ENCODE measurements around the gene CCSER1. TPM values are rescaled to one million over a fixed set of nuclear protein-coding genes. Genes with fewer than 3 reads are reported as not detected.

Gene CCSER1
- total RNA-seq, 1 donor from 2014 or later, result not detected

DNA sequence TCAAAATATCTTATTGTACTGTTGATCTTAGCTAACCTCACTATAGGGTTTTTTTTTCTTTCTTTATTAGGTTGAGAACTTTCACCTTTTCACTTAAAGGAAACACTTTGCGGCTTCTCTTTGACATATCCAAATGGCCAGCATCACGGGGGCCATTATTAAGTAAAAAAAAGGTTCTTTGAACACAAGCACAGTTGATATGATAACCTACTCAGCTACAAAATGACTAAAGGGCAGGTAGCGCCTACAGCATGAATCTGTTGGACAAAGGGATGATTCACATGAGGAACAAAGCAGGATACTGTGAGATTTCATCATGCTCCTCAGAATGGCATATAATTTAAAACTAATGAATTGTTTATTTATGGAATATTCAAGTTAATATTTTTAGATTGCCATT lies 119.6 kb downstream of the CCSER1 start:
- TF ChIP-seq, protein P1, sequence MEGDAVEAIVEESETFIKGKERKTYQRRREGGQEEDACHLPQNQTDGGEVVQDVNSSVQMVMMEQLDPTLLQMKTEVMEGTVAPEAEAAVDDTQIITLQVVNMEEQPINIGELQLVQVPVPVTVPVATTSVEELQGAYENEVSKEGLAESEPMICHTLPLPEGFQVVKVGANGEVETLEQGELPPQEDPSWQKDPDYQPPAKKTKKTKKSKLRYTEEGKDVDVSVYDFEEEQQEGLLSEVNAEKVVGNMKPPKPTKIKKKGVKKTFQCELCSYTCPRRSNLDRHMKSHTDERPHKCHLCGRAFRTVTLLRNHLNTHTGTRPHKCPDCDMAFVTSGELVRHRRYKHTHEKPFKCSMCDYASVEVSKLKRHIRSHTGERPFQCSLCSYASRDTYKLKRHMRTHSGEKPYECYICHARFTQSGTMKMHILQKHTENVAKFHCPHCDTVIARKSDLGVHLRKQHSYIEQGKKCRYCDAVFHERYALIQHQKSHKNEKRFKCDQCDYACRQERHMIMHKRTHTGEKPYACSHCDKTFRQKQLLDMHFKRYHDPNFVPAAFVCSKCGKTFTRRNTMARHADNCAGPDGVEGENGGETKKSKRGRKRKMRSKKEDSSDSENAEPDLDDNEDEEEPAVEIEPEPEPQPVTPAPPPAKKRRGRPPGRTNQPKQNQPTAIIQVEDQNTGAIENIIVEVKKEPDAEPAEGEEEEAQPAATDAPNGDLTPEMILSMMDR (IDR thresholded peaks at IDR 0.05), result no peak
- Mint-ChIP-seq H3K27ac (ENCODE audit: unreplicated experiment) (no peak overlapping the region), H3K27me3 (ENCODE audit: low read depth) (peaks cover 4% of the 10 kb centered on the region), H3K36me3 (ENCODE audit: low read depth) (no peaks in the 10 kb centered on the region), H3K9me3 (ENCODE audit: low read depth) (no peaks in the 10 kb centered on the region), H3K4me3 (ENCODE audit: unreplicated experiment) (no peak overlapping the region), H3K4me1 (ENCODE audit: low read depth) (no peaks in the 10 kb centered on the region)
- no peak for DNase-seq (ENCODE audit: low spot score)

DNA sequence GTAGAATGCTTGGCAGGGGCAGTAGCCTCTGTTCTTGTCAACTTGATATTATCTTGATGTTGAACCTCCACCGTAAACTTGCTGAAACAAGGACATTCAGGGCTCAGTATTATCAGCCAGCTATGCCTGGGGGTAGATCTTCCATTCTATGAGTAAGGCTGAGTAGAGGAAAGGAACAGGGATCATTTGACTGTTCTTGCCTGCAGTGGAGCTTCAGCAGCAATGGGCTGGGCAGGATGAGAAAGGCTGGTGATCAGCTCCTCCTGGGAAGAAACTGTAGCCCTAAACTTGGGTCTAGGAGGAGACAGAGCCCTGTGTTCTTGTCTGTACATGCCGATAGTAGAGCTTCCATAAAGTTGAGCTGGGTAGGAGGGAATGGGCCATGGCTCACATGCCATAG lies 127.2 kb downstream of the CCSER1 start:
- Mint-ChIP-seq H3K4me1 (ENCODE audit: low read depth) (no peaks in the 10 kb centered on the region), H3K27ac (ENCODE audit: unreplicated experiment) (no peak overlapping the region), H3K27me3 (ENCODE audit: low read depth) (peaks cover 4% of the 10 kb centered on the region), H3K9me3 (ENCODE audit: low read depth) (no peaks in the 10 kb centered on the region), H3K36me3 (ENCODE audit: low read depth) (no peaks in the 10 kb centered on the region), H3K4me3 (ENCODE audit: unreplicated experiment) (no peak overlapping the region)
- TF ChIP-seq, protein P1 (IDR thresholded peaks at IDR 0.05), result no peak
- no peak for DNase-seq (ENCODE audit: low spot score)

DNA sequence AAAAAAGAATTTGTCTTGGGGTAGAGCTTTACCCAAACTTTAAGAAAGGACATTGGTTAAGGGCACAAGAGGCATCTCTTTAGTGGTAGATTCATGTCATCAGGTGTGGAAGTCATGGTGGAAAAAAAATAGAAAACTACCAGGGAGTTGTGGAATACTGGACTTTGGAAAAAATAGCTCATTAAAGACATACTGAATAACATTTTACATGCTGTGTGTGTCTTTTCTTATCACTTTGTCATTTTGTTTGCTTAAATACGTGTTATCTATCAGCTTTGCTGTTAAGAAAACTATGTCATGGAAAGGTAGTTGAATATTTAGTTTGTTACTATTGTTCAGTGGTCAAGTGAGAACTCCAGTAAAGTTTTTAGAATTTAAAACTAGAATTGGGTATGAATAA lies 147.0 kb downstream of the CCSER1 start:
- Mint-ChIP-seq H3K27me3 (ENCODE audit: low read depth) (peaks cover 6% of the 10 kb centered on the region), H3K27ac (ENCODE audit: unreplicated experiment) (no peak overlapping the region), H3K4me3 (ENCODE audit: unreplicated experiment) (no peak overlapping the region), H3K9me3 (ENCODE audit: low read depth) (peaks cover 7% of the 10 kb centered on the region), H3K36me3 (ENCODE audit: low read depth) (no peaks in the 10 kb centered on the region), H3K4me1 (ENCODE audit: low read depth) (no peaks in the 10 kb centered on the region)
- no peak for DNase-seq (ENCODE audit: low spot score)
- TF ChIP-seq, protein P1 (IDR thresholded peaks at IDR 0.05), result no peak

DNA sequence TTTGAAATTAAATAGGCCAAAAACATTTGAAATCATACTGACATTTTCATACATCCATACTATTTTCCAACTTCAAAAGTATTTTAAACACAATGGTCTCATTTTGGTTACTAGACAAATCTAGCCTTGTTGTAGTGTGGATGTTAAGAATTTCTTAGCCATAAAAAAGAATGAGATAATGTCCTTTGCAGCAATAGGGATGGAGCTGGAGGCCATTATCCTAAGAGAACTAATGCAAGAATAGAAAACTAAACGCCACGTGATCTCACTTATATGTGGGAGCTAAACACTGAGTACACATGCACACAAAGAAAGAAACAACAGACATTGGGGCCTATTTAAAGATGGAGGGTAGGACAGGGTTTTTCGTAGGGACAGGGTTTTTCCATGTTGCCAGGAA lies 153.8 kb downstream of the CCSER1 start:
- H3K27ac Mint-ChIP-seq (ENCODE audit: unreplicated experiment), result no peak overlapping the region
- H3K36me3 Mint-ChIP-seq (ENCODE audit: low read depth), result no peaks in the 10 kb centered on the region
- DNase-seq (ENCODE audit: low spot score), result no peak
- H3K4me3 Mint-ChIP-seq (ENCODE audit: unreplicated experiment), result no peak overlapping the region
- peaks cover 3% of the 10 kb centered on the region for H3K27me3 Mint-ChIP-seq (ENCODE audit: low read depth)
- no peaks in the 10 kb centered on the region for H3K4me1 Mint-ChIP-seq (ENCODE audit: low read depth)
- TF ChIP-seq, protein P1 (IDR thresholded peaks at IDR 0.05), result no peak
- no peaks in the 10 kb centered on the region for H3K9me3 Mint-ChIP-seq (ENCODE audit: low read depth)

DNA sequence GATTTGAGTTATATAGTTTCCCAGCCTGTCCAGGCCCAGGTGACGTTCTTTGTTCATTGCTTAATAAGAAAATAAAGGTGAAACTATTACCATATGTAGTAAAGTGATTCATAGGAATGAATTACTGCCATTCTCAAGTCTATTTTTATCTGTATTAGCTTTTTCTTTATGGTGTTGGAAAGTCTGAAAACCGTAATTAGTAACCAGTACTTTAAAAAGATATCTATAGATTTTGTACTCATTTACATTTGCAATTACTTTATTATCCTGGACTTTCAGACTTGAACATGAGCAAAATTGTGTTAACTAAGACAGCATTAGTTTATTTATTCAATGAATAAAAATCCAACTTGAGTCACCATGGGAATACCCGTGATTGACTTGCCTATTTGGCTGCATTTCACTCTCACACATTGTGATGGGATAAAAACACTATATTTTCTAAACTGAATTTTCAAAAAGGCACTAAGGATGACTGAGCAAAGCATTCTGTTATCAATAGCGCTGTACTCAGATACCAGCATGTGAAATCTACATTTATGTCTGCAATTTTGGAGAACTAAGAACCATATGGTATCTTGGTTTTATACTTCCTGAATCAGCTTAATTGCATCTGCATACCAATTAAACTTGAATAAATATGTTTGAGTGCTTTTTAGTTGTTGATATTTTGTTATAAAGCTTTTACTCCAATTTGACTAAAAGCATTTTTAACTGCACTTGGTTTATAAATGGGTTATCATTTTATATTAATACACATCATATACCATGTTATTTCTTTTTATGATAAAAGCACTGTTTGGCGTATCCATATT lies 154.6 kb downstream of the CCSER1 start:
- H3K4me3 Mint-ChIP-seq (ENCODE audit: unreplicated experiment), result no peak overlapping the region
- H3K36me3 Mint-ChIP-seq (ENCODE audit: low read depth), result no peaks in the 10 kb centered on the region
- TF ChIP-seq, protein P1 (IDR thresholded peaks at IDR 0.05), result no peak
- H3K27me3 Mint-ChIP-seq (ENCODE audit: low read depth), result peaks cover 5% of the 10 kb centered on the region
- no peaks in the 10 kb centered on the region for H3K4me1 Mint-ChIP-seq (ENCODE audit: low read depth)
- DNase-seq (ENCODE audit: low spot score), result no peak
- H3K27ac Mint-ChIP-seq (ENCODE audit: unreplicated experiment), result no peak overlapping the region
- H3K9me3 Mint-ChIP-seq (ENCODE audit: low read depth), result no peaks in the 10 kb centered on the region
